ENCODE data around the gene SMOC1.

DNA sequence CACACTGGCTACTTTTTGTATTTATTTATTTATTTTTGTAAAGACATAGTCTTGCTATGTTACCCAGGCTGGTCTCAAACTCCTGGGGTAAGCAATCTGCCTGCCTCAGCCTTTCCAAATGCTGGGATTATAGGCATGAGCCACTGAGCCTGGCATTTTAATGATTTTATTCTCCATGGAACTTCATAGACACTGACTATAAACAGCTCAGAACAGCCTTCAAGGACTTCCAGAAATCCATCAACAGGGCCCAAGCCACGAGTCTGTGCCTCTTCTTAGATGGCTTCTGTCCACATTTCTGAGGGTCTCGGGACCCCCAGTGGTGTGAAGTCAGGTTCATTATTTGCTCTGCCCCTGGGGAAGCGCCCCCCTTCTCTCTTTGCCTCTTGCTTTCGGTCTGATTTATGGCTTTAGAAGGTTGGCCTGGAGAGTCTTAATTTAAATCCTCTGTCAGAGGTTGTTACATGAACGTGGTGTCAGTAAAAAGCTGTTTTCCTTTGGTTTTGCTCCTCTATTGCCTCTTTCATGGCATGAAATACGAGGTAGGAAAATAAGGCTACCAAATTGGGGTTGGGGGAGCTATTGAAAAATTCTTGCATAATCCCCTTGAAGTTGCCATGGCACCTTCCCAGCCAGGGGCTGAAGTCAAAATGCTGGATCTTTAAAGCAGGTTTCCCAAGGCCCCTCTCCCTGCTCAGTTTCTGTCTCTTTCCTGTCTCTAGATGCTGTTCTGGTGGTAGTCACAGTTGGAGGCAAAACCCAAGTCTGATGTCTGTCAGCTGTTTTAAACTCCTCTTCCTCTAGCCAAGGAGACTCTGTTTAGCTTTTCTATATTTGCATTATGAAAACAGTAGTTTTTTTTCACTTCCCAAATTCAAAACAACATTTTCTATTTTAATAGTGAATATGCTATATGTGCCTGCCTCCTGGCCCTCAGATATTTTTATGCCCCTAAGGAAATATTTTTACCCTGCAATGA is 129.4 kb downstream of the SMOC1 start:
- no peak for TF ChIP-seq PTBP1 (IDR thresholded peaks at IDR 0.05; ENCODE audit: low read depth, low read length)
- no peak for TF ChIP-seq ZZZ3 (IDR thresholded peaks at IDR 0.05)
- no peak for TF ChIP-seq LARP7 (IDR thresholded peaks at IDR 0.05)
